ENCODE data around the gene CADPS2.
"Not testable (repeated sequence)": the region's sequence is repeated elsewhere in the genome, so short reads cannot be mapped to it uniquely, and the experiment has no call there.

Gene CADPS2

DNA sequence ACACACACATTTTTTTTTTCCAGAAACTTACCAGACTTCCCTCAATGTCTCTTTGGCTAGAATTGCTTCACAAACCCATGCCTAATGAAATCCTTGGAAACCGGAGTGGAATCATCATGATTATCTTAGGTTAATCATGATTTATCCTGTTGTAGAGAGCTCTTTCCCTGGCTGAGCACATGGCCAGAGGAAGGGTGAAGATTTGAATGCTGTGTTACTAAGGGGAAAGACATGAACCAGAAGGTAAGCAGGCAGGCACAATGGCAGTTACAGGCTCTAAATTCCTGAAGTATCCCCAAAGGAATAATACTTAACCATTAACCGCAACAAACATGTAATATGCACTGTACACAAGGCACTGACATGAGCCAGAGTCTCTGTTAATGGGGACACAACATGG, 179.4 kb downstream of the CADPS2 start:
- no peak for DNase-seq

DNA sequence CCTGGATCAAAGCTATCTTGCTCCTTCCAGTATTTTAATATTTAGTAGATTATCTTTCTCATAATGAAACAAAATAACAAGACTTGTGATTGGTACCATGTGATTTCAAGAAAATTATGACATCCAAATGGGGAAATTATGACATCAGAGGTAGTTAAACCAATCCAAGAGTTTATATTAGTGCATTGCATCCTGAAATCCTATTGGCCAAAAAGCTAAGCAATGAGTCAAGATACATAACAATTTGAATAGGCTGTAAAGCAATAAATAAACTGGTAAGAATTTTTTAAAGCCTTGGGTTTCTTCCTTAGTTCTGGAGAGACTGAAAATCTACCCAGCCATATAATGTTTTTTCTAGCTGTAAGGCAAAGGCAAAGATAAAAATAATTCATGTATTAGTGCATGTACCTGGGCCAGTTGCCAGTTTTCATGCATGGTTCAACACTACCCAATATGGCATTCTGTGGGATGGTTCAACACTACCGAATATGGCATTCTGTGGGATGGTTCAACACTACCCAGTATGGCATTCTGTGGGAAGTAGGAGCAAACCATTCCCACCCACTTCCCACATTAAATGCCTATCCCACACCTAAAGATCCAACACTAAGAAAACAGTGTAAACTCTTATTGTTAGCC, 183.3 kb downstream of the CADPS2 start, which contains the start of gene RNF148:
Gene RNF148, minus strand, starts transcription at position 51 of the 639 bp plus-strand sequence. CDS start 172 bp downstream, outside the sequence.
- no peak for DNase-seq

DNA sequence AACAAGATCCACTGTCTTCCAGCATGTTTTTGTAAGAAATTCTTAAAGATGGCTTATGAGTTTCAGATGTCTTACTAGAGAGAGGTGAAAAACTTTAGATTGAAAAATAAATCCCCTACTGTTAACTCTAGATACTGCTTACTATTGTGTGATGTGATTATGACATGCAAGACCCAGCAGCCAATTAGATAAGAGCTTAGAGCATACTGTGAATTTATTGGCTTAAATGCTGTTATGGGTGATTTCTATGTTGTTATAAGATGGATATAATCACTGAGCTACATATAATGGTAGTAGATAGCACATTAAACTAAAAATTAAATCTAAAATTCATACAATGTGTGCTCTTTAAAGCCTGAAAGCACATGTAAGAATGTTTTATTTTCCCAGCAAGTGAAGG, 187.2 kb downstream of the CADPS2 start, which contains the start of gene RNF133:
Gene RNF133, minus strand, starts transcription at position 101 of the 400 bp plus-strand sequence. CDS start 199 bp downstream, outside the sequence.
- DNase-seq: no peak

GRCh38 chr7:122695816-122696215, 190.4 kb downstream of the CADPS2 start:
- no peak for DNase-seq

DNA sequence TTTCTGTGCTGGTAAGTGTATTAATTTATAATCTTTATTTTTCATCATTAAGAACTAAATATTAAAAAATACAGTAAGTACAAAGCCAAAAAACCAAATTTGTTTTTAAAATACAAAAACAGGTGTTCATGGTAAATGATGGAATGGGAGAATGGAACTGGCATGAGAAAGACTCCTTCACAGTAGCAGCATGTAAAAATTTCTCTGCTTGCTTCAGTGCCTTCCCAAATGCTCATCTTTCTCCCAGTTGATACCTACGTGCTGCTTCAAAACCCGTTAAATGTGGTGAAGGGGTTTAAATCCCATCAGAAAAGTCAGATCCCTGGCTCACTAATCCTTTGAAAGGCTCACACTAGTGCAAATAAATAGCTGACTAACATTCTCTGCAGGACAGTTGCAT, 191.6 kb downstream of the CADPS2 start:
- no peak for DNase-seq

GRCh38 chr7:122692769-122693309, 193.4 kb downstream of the CADPS2 start:
- peak in 1 of 2 experiments; percentile 7 for DNase-seq

GRCh38 chr7:122691569-122692235, 194.6 kb downstream of the CADPS2 start:
- DNase-seq: no peak

DNA sequence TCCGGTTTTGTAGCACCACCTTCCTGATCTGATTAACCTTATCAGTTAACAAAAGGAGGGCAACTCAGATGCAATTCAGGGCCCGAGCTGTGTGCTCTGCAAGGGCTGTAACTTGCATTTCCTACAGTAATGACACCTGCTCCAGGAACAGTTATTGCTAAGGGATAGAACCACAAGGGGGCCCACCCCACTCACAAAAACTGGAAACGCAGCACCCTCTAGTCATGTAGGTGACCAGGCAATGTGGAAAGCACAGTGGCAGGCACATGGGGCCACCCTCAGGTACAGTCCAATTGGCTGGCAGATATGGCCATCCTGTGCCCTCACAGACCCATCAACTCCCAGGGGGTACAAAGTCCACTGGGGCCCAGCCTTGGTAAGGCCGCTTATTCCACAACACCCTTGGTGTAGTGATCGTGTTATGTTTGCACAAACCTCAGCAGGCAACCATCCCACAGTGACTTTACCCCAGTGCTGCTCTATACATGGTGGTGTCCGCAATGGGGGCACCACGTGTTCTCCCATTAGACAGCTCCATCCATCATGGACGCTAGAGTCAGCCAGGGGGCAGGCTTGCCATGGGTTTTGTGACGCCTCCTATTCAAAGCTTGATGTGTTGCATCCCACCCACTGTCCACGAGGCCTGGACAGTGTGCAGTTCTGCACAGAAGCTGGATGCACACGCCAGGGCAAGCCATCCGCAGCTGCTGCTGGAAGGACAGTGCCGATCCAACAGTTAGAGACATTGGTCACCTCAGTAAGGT, 196.7 kb downstream of the CADPS2 start:
- peak in 1 of 2 experiments; percentile 7 for DNase-seq

GRCh38 chr7:122688400-122688998, 197.8 kb downstream of the CADPS2 start:
- no peak for DNase-seq

DNA sequence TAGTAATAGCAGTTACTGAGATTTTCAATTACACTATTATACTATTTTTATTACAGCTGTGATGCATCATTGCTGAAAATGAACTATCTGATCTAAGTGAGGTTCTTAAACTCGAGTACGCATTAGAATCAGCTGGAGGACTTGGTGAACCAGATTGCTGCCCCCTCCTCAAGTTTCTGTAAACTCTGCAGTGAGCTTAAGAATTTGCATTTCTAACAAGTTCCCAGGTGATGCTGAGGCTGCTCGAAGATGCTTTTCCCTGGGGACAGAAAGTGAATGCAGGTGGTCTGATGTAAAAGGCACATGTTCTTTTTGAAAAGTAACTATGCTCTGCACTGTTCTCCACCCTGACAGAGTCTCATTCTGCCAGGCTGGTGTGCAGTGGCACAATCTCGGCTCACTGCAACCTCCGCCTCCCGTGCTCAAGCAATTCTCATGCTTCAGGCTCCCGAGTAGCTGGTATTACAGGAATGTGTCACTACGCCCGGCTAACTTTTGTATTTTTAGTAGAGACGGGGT, 199.8 kb downstream of the CADPS2 start:
- no peak for DNase-seq

GRCh38 chr7:122684504-122684903, 201.8 kb downstream of the CADPS2 start:
- DNase-seq: no peak

DNA sequence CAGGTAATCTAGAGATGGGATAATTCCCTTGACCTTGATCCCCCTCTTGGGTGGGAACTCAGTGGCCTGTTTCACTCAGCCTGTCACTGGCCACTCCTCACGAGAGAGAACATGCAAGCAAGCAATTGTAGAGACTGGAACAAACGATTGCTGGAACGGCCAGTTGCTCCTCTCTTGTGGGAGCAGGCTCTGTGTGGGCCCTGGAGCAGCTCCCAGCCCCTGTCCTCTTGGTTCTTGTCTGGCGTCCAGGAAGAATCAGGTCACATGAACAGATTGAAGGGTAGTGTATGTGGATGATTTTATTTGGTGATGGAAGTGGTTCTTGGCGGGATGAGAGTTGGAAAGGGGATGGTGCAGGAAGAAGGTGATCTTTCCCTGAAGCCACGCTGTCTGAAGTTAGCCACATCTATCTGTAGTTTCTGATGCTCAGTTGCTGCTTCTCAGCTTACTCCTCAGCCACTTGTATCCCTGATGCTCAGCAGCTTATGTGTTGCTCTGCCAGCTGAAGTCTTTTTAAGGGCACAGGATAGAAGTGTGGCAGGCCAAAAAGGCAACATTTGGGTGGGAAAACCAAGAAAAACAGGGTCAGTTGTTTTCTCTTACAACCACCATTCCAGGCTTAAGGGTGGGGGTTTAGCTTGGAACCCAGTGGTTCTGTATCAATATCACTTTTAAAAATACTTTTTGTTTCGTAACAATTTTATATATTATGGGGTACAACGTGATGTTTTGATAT, 203.3 kb downstream of the CADPS2 start:
- DNase-seq: no peak

GRCh38 chr7:122681186-122681585, 205.1 kb downstream of the CADPS2 start:
- not testable (repeated sequence) for DNase-seq

GRCh38 chr7:122679813-122680212, 206.4 kb downstream of the CADPS2 start:
- no peak for DNase-seq

- DNase-seq: not testable (repeated sequence)
These were observed 207.0 kb downstream of the CADPS2 start for GRCh38 chr7:122679269-122679709.

- no peak for DNase-seq
These were observed 209.1 kb downstream of the CADPS2 start for GRCh38 chr7:122677149-122677548.

- DNase-seq: peak in 1 of 2 experiments; percentile 35
These were observed 209.8 kb downstream of the CADPS2 start for GRCh38 chr7:122676466-122676865.

DNA sequence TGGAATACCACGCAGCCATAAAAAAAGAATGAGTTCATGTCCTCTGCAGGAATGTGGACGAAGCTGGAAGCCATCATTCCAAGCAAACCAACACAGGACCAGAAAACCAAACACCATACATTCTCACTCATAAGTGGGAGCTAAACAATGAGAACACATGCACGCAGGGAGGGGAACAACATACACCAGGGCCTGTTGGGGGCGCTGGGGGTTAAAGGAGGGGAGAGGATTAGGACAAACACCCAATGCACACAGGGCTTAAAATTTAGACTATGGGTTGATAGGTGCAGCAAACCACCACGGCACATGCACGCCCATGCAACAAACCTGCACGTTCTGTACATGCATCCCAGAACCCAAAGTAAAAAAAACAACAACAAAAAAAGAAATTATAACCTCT, 210.6 kb downstream of the CADPS2 start:
- no peak for DNase-seq

DNA sequence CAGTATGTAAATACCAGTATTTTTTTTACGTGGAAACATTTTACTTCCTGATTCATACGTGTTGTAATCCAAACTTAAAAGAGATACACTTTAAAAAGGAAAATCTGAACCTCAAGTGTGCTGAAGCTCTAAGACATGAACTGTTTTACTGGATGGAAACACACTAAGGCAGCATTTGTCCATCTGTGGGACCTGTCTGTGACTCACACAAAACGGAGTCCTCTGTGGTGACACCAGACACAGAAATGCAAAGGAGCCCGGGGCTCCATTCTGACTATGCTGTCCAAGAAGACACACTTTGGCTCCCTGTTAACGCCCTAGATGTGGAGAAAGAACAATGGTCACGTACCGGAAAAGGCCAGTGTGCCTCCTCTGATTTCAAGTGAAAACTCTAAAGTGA, 211.2 kb downstream of the CADPS2 start:
- DNase-seq: no peak

DNA sequence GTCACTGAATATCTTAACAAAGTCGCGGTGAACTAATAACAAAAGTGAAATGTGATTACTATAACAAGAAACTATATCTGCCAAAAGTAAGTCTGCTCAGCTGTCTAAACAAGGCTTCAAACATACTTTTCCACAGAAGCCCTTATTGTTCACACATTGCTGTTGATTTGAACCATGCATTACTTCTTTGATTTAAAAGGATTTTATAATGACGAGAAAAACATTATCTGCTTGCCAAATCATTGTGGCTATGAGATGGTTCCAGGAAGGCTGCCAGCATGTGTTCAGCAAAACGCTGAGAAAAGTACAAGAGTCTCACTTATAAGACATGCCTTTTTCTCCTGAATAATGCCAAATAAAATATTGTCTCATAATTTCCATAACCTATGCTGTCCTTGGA, 211.8 kb downstream of the CADPS2 start:
- peak in 1 of 2 experiments; percentile 55 for DNase-seq

- DNase-seq: no peak
These were observed 212.3 kb downstream of the CADPS2 start for GRCh38 chr7:122673951-122674350.

- DNase-seq: no peak
These were observed 213.7 kb downstream of the CADPS2 start for GRCh38 chr7:122672536-122672935.
